Activated T-cell treated with anti-CD3 and anti-CD28 coated beads, Interleukin-2, amount 50 U/mL, for 24 hours (primary cell): ENCODE data around the gene CARD14.

Experiments
- DNase-seq: peaks from one replicate; pipeline ENCODE4 v3.0.0-alpha.2; 2020
- H3K27ac Mint-ChIP-seq: 2 replicates; pipeline ENCODE4 v1.8.0; 2020; ENCODE audit warnings: mild to moderate bottlenecking, mixed read lengths
- H3K27me3 Mint-ChIP-seq: 2 replicates; pipeline ENCODE4 v1.8.0; 2020; ENCODE audit warnings: mixed read lengths
- H3K36me3 Mint-ChIP-seq: 2 replicates; pipeline ENCODE4 v1.8.0; 2020; ENCODE audit warnings: low read depth, mixed read lengths
- H3K4me1 Mint-ChIP-seq: 2 replicates; pipeline ENCODE4 v1.8.0; 2020; ENCODE audit warnings: low read depth, mixed read lengths
- H3K4me3 Mint-ChIP-seq: 2 replicates; pipeline ENCODE4 v1.8.0; 2020; ENCODE audit warnings: mild to moderate bottlenecking, moderate library complexity, mixed read lengths
- H3K9me3 Mint-ChIP-seq: 2 replicates; pipeline ENCODE4 v1.8.0; 2020; ENCODE audit warnings: mixed read lengths

CARD14 gene

DNA sequence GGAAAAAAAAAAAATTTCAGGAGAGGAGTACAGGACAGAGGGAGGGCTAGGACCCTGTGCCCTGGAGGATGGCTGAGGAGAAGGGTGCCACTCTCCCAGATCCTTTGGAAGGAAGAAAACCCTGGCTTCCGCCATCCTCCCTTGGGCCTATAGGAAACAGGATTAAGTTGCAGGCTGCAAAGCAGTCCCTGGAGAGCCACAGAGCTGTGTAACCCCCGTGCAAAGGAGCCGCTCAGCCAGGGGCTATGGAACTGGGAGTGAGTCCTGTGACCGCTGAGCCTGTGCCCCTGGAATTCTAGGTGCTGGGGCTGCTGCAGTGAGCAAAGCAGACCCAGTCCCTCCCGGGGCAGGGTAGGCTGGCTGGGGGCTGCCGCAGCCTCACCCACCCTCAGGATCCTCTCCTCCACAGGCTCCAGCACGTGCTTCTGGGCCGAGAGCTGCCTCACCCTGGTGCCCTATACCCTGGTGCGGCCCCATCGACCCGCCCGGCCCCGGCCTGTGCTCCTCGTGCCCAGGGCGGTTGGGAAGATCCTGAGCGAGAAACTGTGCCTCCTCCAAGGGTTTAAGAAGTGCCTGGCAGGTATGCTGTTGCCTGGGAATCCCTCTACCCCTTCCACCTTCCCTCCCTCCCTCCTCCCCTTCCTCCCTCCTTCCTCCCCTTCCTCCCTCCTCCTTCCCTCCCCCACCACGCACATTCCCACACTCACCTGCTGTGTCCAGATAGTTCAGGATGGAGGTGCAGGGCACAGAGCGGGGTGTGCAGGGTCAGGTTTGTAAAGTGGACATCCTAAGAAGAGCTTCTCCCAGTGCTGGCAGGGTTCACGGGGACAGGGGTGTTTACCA, 35.0 kb downstream of the CARD14 start:
- peaks cover 18% of the 10 kb centered on the region for H3K36me3 Mint-ChIP-seq
- DNase-seq = no peak
- H3K27me3 Mint-ChIP-seq = no peaks in the 10 kb centered on the region
- no peaks in the 10 kb centered on the region for H3K4me1 Mint-ChIP-seq
- H3K4me3 Mint-ChIP-seq = no peak overlapping the region
- H3K27ac Mint-ChIP-seq = peak overlapping the region; percentile 33
- no peaks in the 10 kb centered on the region for H3K9me3 Mint-ChIP-seq

DNA sequence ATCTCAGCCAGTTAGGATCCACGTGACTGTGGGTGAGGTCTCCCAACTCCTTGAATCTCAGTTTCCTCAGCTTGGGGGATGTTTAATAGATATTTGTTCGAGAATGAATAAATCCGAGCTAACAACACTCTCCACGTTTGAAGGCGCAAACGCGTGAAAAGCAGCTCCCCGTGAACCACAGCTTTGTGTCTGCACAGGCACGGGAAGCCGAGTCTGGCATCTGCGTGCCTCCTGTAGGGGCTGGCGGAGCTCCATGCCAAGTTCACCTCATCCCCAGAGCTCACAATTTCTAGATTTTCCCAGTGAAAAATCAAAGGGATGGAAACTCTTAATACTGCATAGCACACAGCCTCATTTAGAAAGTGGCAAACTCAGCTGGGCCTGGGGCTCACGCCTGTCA, 36.0 kb downstream of the CARD14 start:
- H3K36me3 Mint-ChIP-seq = peaks cover 27% of the 10 kb centered on the region
- no peaks in the 10 kb centered on the region for H3K9me3 Mint-ChIP-seq
- H3K4me3 Mint-ChIP-seq = no peak overlapping the region
- H3K27me3 Mint-ChIP-seq = no peaks in the 10 kb centered on the region
- no peaks in the 10 kb centered on the region for H3K4me1 Mint-ChIP-seq
- H3K27ac Mint-ChIP-seq = no peak overlapping the region
- DNase-seq = no peak

DNA sequence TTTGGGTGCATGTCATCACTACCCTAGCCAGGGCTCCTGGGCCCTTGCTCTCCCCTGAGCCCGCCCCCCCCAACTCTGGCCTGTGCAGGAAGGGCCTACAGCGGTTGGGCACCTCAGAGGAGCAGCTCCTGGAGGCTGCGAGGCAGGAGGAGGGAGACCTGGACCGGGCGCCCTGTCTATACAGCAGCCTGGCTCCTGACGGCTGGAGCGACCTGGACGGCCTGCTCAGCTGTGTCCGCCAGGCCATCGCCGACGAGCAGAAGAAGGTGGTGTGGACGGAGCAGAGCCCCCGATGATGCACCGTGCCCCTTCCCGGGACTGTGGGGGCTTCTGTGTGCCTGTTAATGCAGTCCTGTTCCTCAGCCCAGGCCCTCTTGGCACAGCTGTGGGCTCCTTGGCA, 38.2 kb downstream of the CARD14 start:
- no peaks in the 10 kb centered on the region for H3K27me3 Mint-ChIP-seq
- DNase-seq = no peak
- H3K4me1 Mint-ChIP-seq = no peaks in the 10 kb centered on the region
- H3K36me3 Mint-ChIP-seq = peaks cover 50% of the 10 kb centered on the region
- H3K27ac Mint-ChIP-seq = no peak overlapping the region
- H3K9me3 Mint-ChIP-seq = no peaks in the 10 kb centered on the region
- H3K4me3 Mint-ChIP-seq = no peak overlapping the region

DNA sequence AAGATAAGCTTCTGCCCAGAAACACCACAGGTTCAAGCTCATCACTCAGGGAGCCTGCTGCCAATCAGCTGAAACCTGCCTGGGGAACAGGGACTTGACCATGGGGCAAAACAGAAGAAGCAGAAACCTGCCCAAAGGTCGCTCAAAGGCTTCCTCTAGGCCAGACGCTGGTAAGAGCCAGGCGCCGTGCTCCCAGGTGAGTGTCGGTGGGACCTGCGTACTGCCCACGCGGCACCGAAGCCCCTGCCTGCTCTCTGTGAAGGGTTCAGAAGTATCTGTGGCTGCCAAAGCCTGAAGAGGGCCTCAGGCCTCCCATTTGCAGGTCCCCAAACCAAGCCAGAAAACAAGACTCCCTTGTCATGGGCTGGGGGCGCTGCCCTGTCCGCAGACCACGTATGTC, 39.9 kb downstream of the CARD14 start:
- DNase-seq = no peak
- H3K4me1 Mint-ChIP-seq = peaks cover 2% of the 10 kb centered on the region
- H3K4me3 Mint-ChIP-seq = no peak overlapping the region
- H3K36me3 Mint-ChIP-seq = peaks cover 66% of the 10 kb centered on the region
- no peaks in the 10 kb centered on the region for H3K9me3 Mint-ChIP-seq
- H3K27ac Mint-ChIP-seq = no peak overlapping the region
- H3K27me3 Mint-ChIP-seq = no peaks in the 10 kb centered on the region

DNA sequence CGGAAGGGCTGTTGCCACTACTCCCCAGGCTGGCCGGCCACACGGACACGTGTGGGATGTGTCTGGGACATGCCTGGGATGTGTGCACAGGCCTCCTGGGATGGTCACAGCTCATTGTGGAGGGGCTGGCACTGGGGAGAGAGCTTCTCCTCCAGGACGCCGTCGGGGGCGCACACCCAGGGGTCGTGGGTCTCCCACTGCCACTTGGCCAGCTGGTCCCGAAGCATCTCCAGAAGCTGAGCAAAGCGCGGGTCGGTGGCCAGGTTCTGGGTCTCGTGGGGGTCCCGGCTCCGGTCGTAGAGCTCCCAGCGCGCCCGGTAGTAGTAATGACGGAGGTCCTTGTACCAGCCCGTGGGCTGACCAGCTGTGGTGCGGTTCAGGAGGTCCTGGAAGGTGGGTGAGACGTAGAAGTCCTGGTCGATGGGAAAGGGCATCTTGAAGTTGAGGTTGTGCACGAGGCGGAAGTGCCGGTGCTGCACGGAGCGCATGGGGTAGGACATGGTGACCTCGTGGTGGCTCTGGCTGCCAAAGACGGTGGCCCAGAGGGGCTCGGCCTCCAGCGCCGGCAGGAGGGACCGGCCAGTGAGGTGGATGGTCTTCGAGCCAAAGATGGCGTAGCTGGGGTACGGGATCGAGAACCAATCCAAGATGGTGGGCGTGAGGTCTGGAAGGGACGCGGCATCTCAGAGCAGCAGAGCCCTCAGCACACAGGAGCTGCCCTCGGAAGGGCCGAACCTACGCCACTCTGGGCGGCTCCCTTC, 40.7 kb downstream of the CARD14 start:
- no peak overlapping the region for H3K4me3 Mint-ChIP-seq
- H3K36me3 Mint-ChIP-seq = peaks cover 73% of the 10 kb centered on the region
- no peak overlapping the region for H3K27ac Mint-ChIP-seq
- no peak for DNase-seq
- peaks cover 2% of the 10 kb centered on the region for H3K4me1 Mint-ChIP-seq
- no peaks in the 10 kb centered on the region for H3K9me3 Mint-ChIP-seq
- no peaks in the 10 kb centered on the region for H3K27me3 Mint-ChIP-seq

DNA sequence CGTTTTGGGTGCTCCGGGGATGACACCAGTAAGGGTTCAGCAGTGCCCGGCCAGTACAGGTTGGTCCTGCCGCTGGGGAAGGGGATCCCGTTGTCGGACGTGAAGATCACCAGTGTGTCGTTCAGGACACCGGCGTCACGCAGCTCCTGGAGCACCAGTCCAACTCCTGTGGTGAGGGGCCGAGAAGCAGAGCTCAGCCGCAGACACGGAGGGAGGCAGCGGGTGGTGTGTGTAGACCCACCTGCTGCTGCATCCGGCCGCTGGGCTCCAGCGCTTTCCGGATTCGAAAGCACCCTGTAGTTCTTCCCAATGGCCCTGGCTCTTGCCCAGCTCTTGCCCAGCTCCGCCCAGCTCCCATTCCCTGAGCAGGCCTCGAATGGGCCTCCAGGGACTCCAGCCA, 42.3 kb downstream of the CARD14 start:
- H3K27ac Mint-ChIP-seq = no peak overlapping the region
- H3K4me3 Mint-ChIP-seq = no peak overlapping the region
- H3K36me3 Mint-ChIP-seq = peaks cover 87% of the 10 kb centered on the region
- no peaks in the 10 kb centered on the region for H3K9me3 Mint-ChIP-seq
- DNase-seq = no peak
- H3K4me1 Mint-ChIP-seq = peaks cover 9% of the 10 kb centered on the region
- H3K27me3 Mint-ChIP-seq = no peaks in the 10 kb centered on the region

DNA sequence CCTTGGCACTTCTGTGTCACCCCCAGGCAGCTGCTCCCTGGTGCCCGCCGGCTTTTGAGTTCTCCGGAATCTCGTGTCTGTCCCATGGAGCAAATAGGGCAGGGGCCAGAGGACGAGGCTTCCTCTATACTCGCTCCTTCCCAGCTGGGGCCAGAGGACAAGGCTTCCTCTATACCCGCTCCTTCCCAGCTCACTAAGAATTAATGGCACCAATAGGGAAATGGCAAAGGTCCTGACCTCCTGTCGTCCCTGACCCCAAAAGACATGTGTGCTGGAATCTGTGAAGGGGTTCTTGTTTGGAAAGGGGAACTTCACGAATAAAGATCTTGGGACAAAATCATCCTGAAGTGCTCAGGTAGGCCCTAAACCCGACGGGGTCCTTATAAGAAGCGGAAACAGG, 42.7 kb downstream of the CARD14 start:
- Mint-ChIP-seq H3K9me3 (no peaks in the 10 kb centered on the region), H3K36me3 (peaks cover 90% of the 10 kb centered on the region), H3K4me1 (peaks cover 11% of the 10 kb centered on the region), H3K27ac (no peak overlapping the region), H3K4me3 (no peak overlapping the region), H3K27me3 (no peaks in the 10 kb centered on the region)
- no peak for DNase-seq

DNA sequence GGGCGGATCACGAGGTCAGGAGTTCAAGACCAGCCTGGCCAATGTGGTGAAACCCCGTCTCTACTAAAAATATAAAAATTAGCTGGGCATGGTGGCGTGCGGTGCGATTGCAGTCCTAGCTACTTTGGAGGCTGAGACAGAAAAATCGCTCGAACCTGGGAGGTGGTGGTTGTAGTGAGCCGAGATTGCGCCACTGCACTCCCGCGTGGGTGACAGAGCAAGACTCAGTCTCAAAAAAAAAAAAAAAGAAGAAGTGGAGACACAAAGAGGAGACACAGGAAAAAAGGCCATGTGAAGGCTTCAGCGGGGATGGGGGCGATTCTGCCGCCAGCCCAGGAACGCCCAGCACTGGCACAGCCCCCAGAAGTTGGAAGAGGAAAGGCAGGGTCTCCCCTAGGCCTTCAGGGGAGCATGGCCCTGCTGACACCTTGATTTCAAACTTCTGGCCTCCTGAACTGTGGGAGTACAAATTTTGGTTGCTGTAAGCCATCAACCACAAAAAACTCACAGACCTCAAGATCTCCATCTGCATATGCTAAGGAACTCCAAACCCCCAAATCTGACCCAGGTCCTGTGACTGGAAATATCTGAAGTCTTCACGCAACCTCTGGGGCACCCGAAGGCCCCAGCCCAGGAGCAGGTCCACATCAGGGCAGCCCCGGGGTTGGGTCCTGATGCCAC, 43.3 kb downstream of the CARD14 start:
- Mint-ChIP-seq H3K9me3 (no peaks in the 10 kb centered on the region), H3K4me1 (peaks cover 17% of the 10 kb centered on the region), H3K4me3 (no peak overlapping the region), H3K36me3 (peaks cover 93% of the 10 kb centered on the region), H3K27me3 (no peaks in the 10 kb centered on the region), H3K27ac (peak overlapping the region; percentile 14)
- DNase-seq = no peak

DNA sequence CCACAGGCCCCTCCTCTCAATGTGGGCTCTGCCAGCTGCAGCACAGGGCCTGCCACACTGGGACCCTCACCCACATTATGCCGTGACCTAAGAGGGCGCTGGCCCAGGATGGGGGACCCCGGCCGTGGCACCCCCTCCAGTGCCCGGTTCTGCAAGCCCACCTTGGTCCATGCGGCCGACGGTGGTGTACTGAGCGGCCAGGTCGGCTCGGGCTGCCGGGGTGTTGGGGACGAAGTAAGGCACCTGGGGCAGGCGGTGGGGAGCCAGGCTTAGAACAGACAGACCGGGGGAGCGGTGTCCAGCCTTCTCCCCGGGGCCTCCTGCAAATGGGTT, 43.8 kb downstream of the CARD14 start:
- Mint-ChIP-seq H3K9me3 (no peaks in the 10 kb centered on the region), H3K27ac (no peak overlapping the region), H3K4me1 (peaks cover 22% of the 10 kb centered on the region), H3K4me3 (no peak overlapping the region), H3K36me3 (peaks cover 92% of the 10 kb centered on the region), H3K27me3 (no peaks in the 10 kb centered on the region)
- no peak for DNase-seq

DNA sequence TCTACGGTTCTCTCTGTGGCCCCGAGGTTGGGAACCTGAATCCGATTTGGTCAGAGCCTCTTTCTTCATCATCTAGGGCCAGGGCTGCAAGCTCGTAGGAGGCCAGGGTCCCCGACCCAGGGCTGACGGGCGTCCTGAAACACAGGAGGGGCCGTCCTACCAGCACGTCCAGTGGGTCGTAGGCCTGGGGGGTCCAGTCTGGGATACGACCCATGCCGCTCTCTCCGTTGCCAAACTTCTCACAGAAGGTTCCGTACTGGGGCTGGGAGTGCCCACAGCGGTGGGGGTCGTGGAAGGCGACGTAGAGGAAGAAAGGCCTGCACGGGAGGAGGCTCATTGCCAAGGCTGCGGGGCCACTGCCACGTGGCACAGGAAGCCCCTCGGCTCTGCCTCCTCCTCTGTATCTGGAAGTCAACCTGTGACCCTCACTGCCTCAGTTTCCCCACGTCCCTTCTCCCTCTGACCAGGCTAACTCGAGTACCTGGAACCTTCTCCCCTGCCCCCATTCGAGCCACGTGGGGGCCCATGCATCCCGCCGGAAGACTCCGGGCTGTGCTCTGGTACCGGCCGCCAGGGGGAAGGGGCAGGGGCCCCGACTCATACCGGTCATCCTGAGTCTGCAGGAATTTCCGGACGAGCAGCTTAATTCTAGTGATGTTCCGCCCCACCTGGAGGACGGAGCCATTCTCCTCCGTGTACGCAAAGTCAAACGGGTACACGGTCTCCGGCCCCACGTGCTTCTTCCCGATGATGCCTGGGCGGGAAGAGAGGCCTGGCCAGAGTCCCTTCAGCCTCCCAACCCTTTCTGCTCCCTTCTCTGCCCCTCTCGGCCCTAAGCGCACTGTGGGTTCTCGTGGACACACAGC, 44.4 kb downstream of the CARD14 start:
- DNase-seq = no peak
- Mint-ChIP-seq H3K4me1 (peaks cover 28% of the 10 kb centered on the region), H3K36me3 (peaks cover 89% of the 10 kb centered on the region), H3K4me3 (no peak overlapping the region), H3K27me3 (no peaks in the 10 kb centered on the region), H3K27ac (no peak overlapping the region), H3K9me3 (no peaks in the 10 kb centered on the region)

DNA sequence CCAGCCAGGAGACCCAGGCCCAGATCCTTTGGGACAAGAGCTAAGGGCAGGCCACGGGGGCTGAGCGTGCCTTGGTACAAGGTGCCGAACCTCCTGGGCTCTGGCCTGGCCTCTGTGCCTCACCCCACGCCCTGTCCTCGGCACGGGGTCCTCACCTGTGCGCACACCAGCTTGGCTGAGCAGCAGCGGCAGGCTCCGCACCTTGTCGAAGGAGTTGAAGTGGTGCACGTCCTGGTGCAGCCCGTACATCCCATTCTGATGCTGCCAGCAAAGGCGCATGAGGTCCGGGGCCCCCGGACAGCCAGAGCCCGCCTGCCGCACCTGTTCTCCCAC, 45.0 kb downstream of the CARD14 start:
- no peak overlapping the region for H3K27ac Mint-ChIP-seq
- H3K4me1 Mint-ChIP-seq = peaks cover 31% of the 10 kb centered on the region
- H3K9me3 Mint-ChIP-seq = no peaks in the 10 kb centered on the region
- H3K36me3 Mint-ChIP-seq = peaks cover 90% of the 10 kb centered on the region
- DNase-seq = no peak
- no peaks in the 10 kb centered on the region for H3K27me3 Mint-ChIP-seq
- H3K4me3 Mint-ChIP-seq = no peak overlapping the region

DNA sequence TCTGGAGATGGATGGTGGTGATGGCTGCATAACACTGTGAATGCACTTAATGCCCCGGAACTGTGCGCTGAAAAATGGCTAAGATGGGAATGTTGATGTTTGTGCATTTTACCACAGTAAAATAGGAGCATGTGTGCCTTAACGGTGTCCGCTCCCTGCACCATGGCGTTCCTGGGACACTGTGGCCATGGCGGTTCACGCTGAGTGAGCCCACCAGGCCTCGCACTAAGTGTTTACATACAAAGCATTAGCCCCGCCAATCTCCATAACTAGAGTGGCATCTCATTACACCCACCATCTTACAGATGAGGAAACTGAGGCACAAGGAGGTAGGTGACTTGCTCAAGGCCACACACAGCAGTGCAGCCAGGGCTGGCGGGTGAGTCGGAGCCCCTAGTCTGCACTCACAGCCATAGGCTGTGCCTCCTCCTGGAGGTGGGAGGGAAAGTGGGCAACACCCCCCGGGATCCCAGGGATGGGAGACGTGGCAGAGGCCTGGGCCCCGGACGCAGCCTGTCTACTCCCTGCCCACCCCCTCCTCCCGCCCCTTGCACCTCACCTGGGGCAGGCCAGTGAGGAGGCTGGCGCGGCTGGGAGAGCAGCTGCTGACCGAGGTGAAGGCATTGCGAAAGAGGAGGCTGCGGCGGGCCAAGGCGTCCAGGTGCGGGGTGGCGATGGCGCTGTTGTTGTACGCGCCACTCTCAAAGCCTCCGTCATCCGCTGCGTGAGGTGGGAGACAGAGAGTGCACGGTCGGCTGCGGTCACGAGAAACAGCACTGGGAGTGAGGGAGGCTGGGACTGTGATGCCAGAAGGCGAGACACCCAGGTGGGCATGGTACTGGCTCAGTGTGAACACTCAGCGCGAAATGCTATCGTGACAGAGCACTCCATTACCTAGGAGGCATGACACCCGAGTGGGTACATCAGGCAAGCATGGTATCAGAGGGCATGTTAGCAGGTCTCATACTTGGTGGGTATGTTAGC, 46.9 kb downstream of the CARD14 start:
- peak overlapping the region; percentile 3 for H3K27ac Mint-ChIP-seq

DNA sequence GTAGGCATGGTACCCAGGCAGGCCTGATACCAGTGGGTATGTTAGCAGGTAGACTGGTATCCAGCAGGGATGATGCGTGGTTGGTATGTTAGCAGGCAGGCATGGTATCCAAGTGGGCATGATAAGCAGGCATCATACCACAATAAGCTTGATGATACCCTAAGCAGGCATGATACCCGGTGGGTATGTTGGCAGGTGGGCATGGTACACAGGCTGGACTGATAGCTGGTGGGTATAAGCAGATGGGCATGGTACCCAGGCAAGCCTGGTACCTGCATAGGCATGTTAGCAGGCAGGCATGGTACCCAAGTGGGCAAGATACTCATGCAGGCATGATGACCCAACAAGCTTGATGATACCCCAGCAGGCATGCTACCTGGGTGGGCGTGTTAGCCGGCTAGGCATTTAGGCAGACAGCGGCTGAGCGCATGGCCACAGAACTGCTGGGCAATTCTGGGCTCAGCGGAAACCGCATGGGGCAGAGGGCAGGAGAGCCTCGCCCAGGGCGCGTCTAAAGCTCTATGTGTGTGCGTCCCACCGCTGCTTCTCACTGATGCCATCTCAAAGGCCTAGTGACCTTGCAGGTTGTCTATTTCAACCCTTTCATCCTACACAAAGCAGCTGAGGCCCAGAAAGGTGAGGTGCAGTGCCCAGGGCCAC, 48.0 kb downstream of the CARD14 start:
- peak overlapping the region; percentile 23 for H3K27ac Mint-ChIP-seq
- H3K4me3 Mint-ChIP-seq = no peak overlapping the region
- H3K27me3 Mint-ChIP-seq = no peaks in the 10 kb centered on the region
- H3K4me1 Mint-ChIP-seq = peaks cover 34% of the 10 kb centered on the region
- DNase-seq = no peak
- no peaks in the 10 kb centered on the region for H3K9me3 Mint-ChIP-seq
- peaks cover 63% of the 10 kb centered on the region for H3K36me3 Mint-ChIP-seq

More for the DNA sequence above, 46.9 kb downstream of the CARD14 start:
- Mint-ChIP-seq H3K36me3 (peaks cover 72% of the 10 kb centered on the region), H3K4me3 (no peak overlapping the region), H3K4me1 (peaks cover 34% of the 10 kb centered on the region), H3K27me3 (no peaks in the 10 kb centered on the region), H3K9me3 (no peaks in the 10 kb centered on the region)
- DNase-seq = no peak
